ENCODE results near the gene CHKB.

GRCh38 chr22:50578776-50579310 is 3.8 kb downstream of the CHKB start:
- TF ChIP-seq CTCF (IDR thresholded peaks at IDR 0.05) (no peak), POLR2A (IDR thresholded peaks at IDR 0.05) (no peak)

Data from transverse colon (tissue), 3 donors.